Measurements from ENCODE around the gene USP32. TPM values are rescaled to one million over a fixed set of nuclear protein-coding genes. Genes with fewer than 3 reads are reported as not detected.

Gene USP32
- total RNA-seq, 1 experiment from 2014 or later, result 73.5 TPM

DNA sequence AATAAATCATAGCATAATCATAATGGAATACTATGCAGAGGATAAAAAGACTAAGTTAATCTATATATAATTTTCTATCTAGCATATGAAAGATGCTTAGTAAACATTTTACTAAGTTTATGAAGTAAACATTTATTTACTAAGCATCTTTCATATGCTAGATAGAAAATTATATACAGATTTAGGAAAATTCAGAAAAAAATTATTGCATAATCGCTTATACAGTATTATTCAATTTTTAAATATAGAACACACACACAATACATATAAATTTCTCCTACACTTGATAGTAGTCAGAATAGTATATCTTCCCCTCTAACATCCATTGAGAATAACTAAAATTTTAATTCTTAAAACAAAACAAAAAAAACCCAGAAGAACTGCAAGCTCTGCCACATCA is 131.4 kb downstream of the USP32 start:
- no peak for DNase-seq
- Histone ChIP-seq H4K5ac (ENCODE audit: insufficient read length, low read depth, low read length) (no peak overlapping the region), H3K14ac (ENCODE audit: insufficient read depth, low read length) (no peak overlapping the region), H3K23ac (ENCODE audit: insufficient read length, low read depth, low read length) (no peak overlapping the region), H3K4ac (ENCODE audit: low read depth, low read length) (no peak overlapping the region), H3K9me3 (ENCODE audit: control insufficient read depth, low read depth, low read length) (no peaks in the 10 kb centered on the region), H2BK12ac (ENCODE audit: insufficient read length, low read depth, low read length) (no peak overlapping the region), H2BK5ac (ENCODE audit: insufficient read length, low read length) (no peak overlapping the region), H2AK5ac (ENCODE audit: insufficient read length, low read length) (no peak overlapping the region), H4K91ac (ENCODE audit: insufficient read length, low read depth, low read length) (no peak overlapping the region), H3K27ac (ENCODE audit: insufficient read length, low read depth, low read length) (no peak overlapping the region), H3K79me2 (ENCODE audit: insufficient read depth, low read length) (peaks cover 2% of the 10 kb centered on the region; the same call in 1 of the 2 replicates), H3K27me3 (ENCODE audit: insufficient read depth, low read length) (no peaks in the 10 kb centered on the region), H3K9ac (ENCODE audit: extremely low read depth, insufficient read length, low read length) (no peak overlapping the region), H3K23me2 (ENCODE audit: insufficient read length, low read depth, low read length, poor library complexity, severe bottlenecking) (no peaks in the 10 kb centered on the region), H4K8ac (replicated peaks; ENCODE audit: insufficient read length, low read depth, low read length) (no peak overlapping the region), H3K18ac (ENCODE audit: insufficient read length, low read depth, low read length) (no peak overlapping the region), H3K56ac (ENCODE audit: insufficient read length, low read depth, low read length) (no peak overlapping the region), H2BK120ac (ENCODE audit: low read depth, low read length, poor library complexity, severe bottlenecking) (no peak overlapping the region), H3K4me1 (ENCODE audit: insufficient read depth, low read length) (peaks cover 2% of the 10 kb centered on the region; the same call in 1 of the 2 replicates), H2BK20ac (ENCODE audit: low read depth, low read length, poor library complexity, severe bottlenecking) (no peak overlapping the region), H4K20me1 (ENCODE audit: control insufficient read depth, insufficient read depth, insufficient read length) (no peaks in the 10 kb centered on the region), H3K4me2 (ENCODE audit: insufficient read depth, insufficient read length, low read length) (no peak overlapping the region), H3T11ph (ENCODE audit: low read length) (no peak overlapping the region), H3K79me1 (ENCODE audit: insufficient read depth, low read depth, low read length, poor library complexity, severe bottlenecking) (no peaks in the 10 kb centered on the region), H2AFZ (ENCODE audit: low read length) (no peak overlapping the region), H2BK15ac (ENCODE audit: low read depth, low read length) (no peak overlapping the region)
- H3K4me1 Mint-ChIP-seq, result peaks cover 22% of the 10 kb centered on the region in 2 experiments
- no peak overlapping the region for H3K27ac Mint-ChIP-seq
- H3K4me3 Mint-ChIP-seq, result no peak overlapping the region
- no peaks in the 10 kb centered on the region for H3K9me3 Mint-ChIP-seq
- TF ChIP-seq, protein P1, sequence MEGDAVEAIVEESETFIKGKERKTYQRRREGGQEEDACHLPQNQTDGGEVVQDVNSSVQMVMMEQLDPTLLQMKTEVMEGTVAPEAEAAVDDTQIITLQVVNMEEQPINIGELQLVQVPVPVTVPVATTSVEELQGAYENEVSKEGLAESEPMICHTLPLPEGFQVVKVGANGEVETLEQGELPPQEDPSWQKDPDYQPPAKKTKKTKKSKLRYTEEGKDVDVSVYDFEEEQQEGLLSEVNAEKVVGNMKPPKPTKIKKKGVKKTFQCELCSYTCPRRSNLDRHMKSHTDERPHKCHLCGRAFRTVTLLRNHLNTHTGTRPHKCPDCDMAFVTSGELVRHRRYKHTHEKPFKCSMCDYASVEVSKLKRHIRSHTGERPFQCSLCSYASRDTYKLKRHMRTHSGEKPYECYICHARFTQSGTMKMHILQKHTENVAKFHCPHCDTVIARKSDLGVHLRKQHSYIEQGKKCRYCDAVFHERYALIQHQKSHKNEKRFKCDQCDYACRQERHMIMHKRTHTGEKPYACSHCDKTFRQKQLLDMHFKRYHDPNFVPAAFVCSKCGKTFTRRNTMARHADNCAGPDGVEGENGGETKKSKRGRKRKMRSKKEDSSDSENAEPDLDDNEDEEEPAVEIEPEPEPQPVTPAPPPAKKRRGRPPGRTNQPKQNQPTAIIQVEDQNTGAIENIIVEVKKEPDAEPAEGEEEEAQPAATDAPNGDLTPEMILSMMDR (conservative IDR thresholded peaks at IDR 0.05), result no peak
- no CpG with 5 or more reads among the region's 1 CpG for WGBS (ENCODE audit: extremely low coverage, insufficient read length, low lambda C conversion rate)
- H3K27me3 Mint-ChIP-seq (ENCODE audit: low read depth), result no peaks in the 10 kb centered on the region
- H3K36me3 Mint-ChIP-seq (ENCODE audit: insufficient read depth in 1 of 3, low read depth in 3 of 3), result peaks cover 6 to 39% (median 15%) of the 10 kb centered on the region in 3 experiments
